Esophagus squamous epithelium (tissue), 5 donors: Measurements from ENCODE around the gene LILRA1. TPM values are rescaled to one million over a fixed set of nuclear protein-coding genes. Genes with fewer than 3 reads are reported as not detected.
"Not testable (repeated sequence)": the region's sequence is repeated elsewhere in the genome, so short reads cannot be mapped to it uniquely, and the experiment has no call there.

Experiments
- DNase-seq: peaks from one replicate; lab custom pipeline; 2025; lab: John Stamatoyannopoulos, UW
- H3K27ac ChIP-seq, 4 donors: fragments of 200-600 bp; sonication (generic); one replicate each; pipeline ENCODE4 v1.5.1; 2016 to 2019; ENCODE audit warnings: mild to moderate bottlenecking in 1 of 4
- H3K27me3 ChIP-seq, 4 donors: fragments of 200-600 bp; sonication (generic); 1 replicate in 3 of 4; 2 replicates in 1 of 4; pipeline versions ENCODE4 v1.5.1 to v1.6.0; 2017 to 2021; ENCODE audit warnings: antibody characterized with exemption in 1 of 4
- H3K36me3 ChIP-seq, 3 donors: fragments of 200-600 bp; sonication (generic); one replicate each; pipeline ENCODE4 v1.5.1; 2016 to 2019
- H3K4me1 ChIP-seq, 3 donors: fragments of 200-600 bp; sonication (generic); one replicate each; pipeline ENCODE4 v1.5.1; 2017 to 2019
- H3K4me3 ChIP-seq, 4 donors: fragments of 200-600 bp; sonication (generic); 1 replicate in 3 of 4; 2 replicates in 1 of 4; pipeline ENCODE4 v1.5.1; 2016 to 2019; ENCODE audit warnings: mild to moderate bottlenecking in 2 of 4, moderate library complexity in 1 of 4
- H3K9me3 ChIP-seq, 3 donors: fragments of 200-600 bp; sonication (generic); one replicate each; pipeline ENCODE4 v1.5.1; 2016 to 2019
- POLR2A ChIP-seq, 4 donors: fragments of 450-650 bp; IDR thresholded peaks; one replicate each; pipeline ENCODE4 v1.6.1; 2017; ENCODE audit warnings: antibody characterized with exemption in 4 of 4, mild to moderate bottlenecking in 4 of 4, moderate library complexity in 3 of 4
- WGBS, 2 donors: methylation state at CpG; one replicate each; pipeline ENCODE4 v1.1.5; 2018; 5-methylcytosine and 5-hydroxymethylcytosine counted together
- intact Hi-C: fragments of 100-400 bp; cut with DNase I; formaldehyde crosslinking; loops from one replicate; pipeline ENCODE4 v1.15.0; 2022
- total RNA-seq, 4 donors: library from RNA; depleted of rRNA; stranded (reverse); fragments of >200 nt; gene quantifications; one replicate each; pipeline ENCODE4 v1.1.0, GENCODE V29; 2016
- TF ChIP-seq, protein P1 (sequence below), 6 experiments: fragments of 450-650 bp in 4 of 6; fragments of 200-600 bp in 2 of 6; sonication (generic) in 2 of 6; IDR thresholded peaks; one replicate each; pipeline ENCODE4 v1.5.1; 2016 to 2019; ENCODE audit warnings: antibody characterized with exemption in 6 of 6, mild to moderate bottlenecking in 4 of 6, moderate library complexity in 4 of 6
- donor health status: DM: yes; HTN: yes; CAD: no.

The LILRA1 gene
- total RNA-seq, 4 donors from 2014 or later = 0.38 to 1.1 (median 0.82) TPM

DNA sequence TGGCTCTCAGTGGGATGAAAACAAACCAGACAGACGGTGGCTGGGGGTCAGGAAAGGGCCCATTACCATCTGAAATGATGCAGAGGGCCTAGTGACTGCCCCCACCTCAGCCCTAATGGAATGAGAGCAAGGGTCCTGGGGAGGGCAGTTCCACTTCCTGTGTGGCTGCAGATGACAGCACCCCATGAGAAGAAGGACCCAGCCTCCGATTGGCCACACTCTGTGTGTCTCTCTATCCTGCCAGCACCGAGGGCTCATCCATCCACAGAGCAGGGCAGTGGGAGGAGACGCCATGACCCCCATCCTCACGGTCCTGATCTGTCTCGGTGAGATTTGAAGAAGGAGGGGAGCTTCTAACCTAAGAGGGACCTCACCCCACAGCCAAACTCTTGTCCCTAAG is 37.4 kb downstream of the LILRA1 start:
- Histone ChIP-seq H3K27me3 (peaks cover 0 to 48% (median 0%) of the 10 kb centered on the region in 4 donors), H3K9me3 (no peaks in the 10 kb centered on the region), H3K4me1 (peaks cover 0 to 9% (median 0%) of the 10 kb centered on the region in 3 donors), H3K27ac (peak overlapping the region in 1 of 4 donors; percentile 0), H3K36me3 (no peaks in the 10 kb centered on the region), H3K4me3 (no peak overlapping the region)
- 9 to 58% methylated on average over 1 to 2 of the region's 6 CpGs for WGBS, 2 donors
- DNase-seq = no peak
- intact Hi-C loops = no loop called here
- TF ChIP-seq, protein P1, sequence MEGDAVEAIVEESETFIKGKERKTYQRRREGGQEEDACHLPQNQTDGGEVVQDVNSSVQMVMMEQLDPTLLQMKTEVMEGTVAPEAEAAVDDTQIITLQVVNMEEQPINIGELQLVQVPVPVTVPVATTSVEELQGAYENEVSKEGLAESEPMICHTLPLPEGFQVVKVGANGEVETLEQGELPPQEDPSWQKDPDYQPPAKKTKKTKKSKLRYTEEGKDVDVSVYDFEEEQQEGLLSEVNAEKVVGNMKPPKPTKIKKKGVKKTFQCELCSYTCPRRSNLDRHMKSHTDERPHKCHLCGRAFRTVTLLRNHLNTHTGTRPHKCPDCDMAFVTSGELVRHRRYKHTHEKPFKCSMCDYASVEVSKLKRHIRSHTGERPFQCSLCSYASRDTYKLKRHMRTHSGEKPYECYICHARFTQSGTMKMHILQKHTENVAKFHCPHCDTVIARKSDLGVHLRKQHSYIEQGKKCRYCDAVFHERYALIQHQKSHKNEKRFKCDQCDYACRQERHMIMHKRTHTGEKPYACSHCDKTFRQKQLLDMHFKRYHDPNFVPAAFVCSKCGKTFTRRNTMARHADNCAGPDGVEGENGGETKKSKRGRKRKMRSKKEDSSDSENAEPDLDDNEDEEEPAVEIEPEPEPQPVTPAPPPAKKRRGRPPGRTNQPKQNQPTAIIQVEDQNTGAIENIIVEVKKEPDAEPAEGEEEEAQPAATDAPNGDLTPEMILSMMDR (IDR thresholded peaks at IDR 0.05) = no peak
- TF ChIP-seq POLR2A (IDR thresholded peaks at IDR 0.05) = no peak

DNA sequence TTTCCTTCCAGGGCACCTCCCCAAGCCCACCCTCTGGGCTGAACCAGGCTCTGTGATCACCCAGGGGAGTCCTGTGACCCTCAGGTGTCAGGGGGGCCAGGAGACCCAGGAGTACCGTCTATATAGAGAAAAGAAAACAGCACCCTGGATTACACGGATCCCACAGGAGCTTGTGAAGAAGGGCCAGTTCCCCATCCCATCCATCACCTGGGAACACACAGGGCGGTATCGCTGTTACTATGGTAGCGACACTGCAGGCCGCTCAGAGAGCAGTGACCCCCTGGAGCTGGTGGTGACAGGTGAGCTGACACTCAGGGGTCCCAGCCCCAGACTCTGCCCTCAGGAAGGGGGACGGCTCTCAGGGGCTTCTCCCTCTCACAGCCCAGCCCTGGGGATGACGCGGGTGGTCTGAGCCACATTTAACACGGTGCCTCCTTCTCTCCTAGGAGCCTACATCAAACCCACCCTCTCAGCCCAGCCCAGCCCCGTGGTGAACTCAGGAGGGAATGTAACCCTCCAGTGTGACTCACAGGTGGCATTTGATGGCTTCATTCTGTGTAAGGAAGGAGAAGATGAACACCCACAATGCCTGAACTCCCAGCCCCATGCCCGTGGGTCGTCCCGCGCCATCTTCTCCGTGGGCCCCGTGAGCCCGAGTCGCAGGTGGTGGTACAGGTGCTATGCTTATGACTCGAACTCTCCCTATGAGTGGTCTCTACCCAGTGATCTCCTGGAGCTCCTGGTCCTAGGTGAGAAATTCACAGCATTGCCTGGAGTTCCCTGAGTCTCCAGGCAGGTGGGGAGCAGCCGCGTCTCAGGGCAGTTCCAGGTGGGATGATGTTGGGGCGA is 38.3 kb downstream of the LILRA1 start:
- H3K27ac ChIP-seq, H3K9me3 ChIP-seq, H3K36me3 ChIP-seq, DNase-seq, H3K4me3 ChIP-seq, H3K4me1 ChIP-seq, intact Hi-C loops: not testable (repeated sequence)
- 78 to 79% methylated on average over 10 to 12 of the region's 23 CpGs for WGBS, 2 donors
- H3K27me3 ChIP-seq = peaks cover 0 to 51% (median 0%) of the 10 kb centered on the region in 4 donors

DNA sequence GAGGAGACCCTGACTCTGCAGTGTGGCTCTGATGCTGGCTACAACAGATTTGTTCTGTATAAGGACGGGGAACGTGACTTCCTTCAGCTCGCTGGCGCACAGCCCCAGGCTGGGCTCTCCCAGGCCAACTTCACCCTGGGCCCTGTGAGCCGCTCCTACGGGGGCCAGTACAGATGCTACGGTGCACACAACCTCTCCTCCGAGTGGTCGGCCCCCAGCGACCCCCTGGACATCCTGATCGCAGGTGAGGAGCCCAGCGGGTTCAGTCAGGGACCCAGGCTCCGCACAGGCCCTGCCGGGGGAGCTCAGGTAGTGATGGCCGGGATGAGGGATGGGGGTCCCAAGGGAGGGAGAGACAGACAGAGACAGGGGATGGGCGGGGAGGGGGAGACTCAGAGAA is 39.1 kb downstream of the LILRA1 start:
- WGBS, 2 donors = 57 to 73% methylated on average over 1 to 8 of the region's 16 CpGs
- H3K27ac ChIP-seq, H3K4me1 ChIP-seq, H3K36me3 ChIP-seq, H3K9me3 ChIP-seq, H3K4me3 ChIP-seq, intact Hi-C loops, DNase-seq: not testable (repeated sequence)
- peaks cover 0 to 51% (median 0%) of the 10 kb centered on the region in 4 donors for H3K27me3 ChIP-seq

DNA sequence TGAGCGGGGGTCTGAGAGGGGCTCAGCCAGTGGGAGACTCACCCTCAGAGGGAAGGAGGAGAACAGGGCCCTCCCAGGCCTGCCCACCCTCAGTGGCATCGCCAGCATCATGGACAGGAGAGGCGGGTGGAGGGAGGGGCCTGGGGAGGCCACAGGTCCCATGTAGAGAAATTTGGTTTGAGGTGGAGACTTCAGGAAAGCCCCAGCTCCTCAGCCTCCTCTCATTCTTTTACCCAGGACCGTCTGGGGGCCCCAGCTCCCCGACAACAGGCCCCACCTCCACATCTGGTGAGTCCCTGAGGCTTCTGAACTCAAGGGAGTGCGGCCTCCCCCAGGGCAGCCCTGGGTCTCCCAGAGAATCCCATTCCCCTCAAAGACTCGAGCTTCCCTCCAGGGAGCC is 40.0 kb downstream of the LILRA1 start:
- Histone ChIP-seq H3K9me3 (no peaks in the 10 kb centered on the region), H3K27me3 (peaks cover 0 to 51% (median 0%) of the 10 kb centered on the region in 4 donors), H3K27ac (no peak overlapping the region), H3K36me3 (no peaks in the 10 kb centered on the region), H3K4me1 (peaks cover 0 to 5% (median 0%) of the 10 kb centered on the region in 3 donors), H3K4me3 (no peak overlapping the region)
- TF ChIP-seq POLR2A (IDR thresholded peaks at IDR 0.05) = no peak
- TF ChIP-seq, protein P1 (IDR thresholded peaks at IDR 0.05) = no peak
- WGBS, 2 donors = 93% methylated on average over 2 of the region's 7 CpGs; no CpG with 5 or more reads in 1 of the 2 donors
- DNase-seq = no peak
- intact Hi-C loops = no loop called here

DNA sequence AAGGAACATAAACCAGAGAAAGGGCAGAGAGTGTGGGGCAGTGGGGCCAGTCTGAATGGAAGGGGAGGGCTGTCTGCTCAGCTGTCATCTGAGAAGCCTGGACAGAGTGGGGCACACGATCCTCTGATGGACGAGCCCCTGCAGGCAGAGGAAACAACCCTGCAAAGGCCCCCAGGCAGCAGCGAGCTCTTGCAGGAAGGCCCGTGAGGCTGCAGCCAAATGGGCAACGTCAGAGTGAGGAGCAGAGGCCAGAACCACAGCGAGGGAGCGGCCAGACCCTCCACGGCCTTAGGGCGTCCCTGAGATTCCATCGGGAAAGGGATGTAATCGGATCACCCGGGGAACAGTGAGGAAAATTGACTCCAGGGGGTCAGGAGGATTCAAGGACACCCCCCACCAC is 42.6 kb downstream of the LILRA1 start:
- DNase-seq, H3K36me3 ChIP-seq, H3K4me3 ChIP-seq, H3K27ac ChIP-seq, H3K9me3 ChIP-seq, intact Hi-C loops, H3K4me1 ChIP-seq: not testable (repeated sequence)
- WGBS, 2 donors = 25 to 32% methylated on average over 5 to 12 of the region's 12 CpGs
- peaks cover 0 to 40% (median 0%) of the 10 kb centered on the region in 4 donors for H3K27me3 ChIP-seq

DNA sequence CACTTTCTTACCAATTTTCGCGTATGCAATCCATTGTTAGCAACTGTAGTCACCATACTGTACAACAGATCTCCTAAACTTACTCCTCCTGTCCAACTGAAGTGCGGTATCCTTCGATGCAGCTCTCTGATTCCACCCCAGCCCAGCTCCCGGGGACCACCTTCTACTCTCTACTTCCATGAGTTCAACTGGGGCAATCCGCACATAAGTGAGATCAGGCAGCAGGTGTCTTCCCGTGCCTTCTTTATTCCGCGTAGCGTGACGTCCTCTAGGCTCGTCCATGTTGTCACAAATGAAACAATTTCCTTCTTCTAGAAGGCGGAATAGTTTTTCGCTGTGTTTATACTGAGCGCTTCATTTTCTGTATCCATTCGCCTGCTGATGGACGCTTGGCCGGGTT is 45.3 kb downstream of the LILRA1 start:
- no peak overlapping the region for H3K27ac ChIP-seq
- TF ChIP-seq, protein P1 (IDR thresholded peaks at IDR 0.05) = no peak
- no peak for TF ChIP-seq POLR2A (IDR thresholded peaks at IDR 0.05)
- DNase-seq = no peak
- no peaks in the 10 kb centered on the region for H3K9me3 ChIP-seq
- H3K27me3 ChIP-seq = peaks cover 0 to 28% (median 0%) of the 10 kb centered on the region in 4 donors
- no peaks in the 10 kb centered on the region for H3K4me1 ChIP-seq
- H3K4me3 ChIP-seq = no peak overlapping the region
- WGBS, 2 donors = 90 to 91% methylated on average over 18 of the region's 18 CpGs
- intact Hi-C loops = no loop called here
- H3K36me3 ChIP-seq = no peaks in the 10 kb centered on the region

DNA sequence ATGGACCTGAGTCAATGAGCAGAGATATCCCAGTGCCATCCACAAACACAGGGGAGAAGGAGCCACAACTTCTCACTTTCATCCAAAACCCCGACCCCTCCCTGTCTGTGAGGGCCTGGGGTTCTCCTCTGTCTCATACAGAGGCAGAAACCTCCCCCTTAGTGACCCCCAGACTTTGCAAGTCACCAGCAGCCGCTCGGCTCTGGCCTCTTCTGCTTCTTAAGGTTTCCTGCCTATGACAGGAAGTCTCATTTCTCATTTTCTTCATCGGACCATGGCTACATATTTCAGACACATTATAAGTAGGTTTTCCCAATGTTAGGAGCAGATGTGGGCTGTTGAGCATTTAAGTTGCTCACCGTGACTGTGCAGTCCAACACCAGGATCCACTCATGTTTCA is 49.5 kb downstream of the LILRA1 start:
- DNase-seq, H3K9me3 ChIP-seq, intact Hi-C loops, H3K4me1 ChIP-seq, H3K36me3 ChIP-seq, H3K4me3 ChIP-seq, H3K27ac ChIP-seq: not testable (repeated sequence)
- WGBS, 2 donors = 62 to 66% methylated on average over 5 of the region's 5 CpGs
- peaks cover 0 to 16% (median 0%) of the 10 kb centered on the region in 4 donors for H3K27me3 ChIP-seq

DNA sequence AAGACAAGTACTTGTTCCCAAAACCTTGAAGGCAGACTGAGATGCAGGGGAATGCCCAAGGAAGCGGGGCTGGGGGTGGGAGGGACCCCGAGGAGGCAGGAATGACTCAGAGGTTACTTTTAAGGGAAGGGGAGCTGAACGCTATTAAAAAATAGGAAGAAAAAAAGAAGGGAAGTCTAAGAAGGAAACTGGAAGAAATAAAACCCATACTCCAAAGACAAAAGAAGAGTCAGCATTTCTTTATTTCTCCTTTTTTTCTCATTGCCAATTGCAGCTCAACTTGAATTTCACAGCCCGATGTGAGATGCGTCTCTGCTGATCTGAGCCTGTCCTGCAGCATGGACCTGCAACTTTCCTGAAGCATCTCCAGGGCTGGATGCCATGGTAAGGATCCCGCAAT is 50.2 kb downstream of the LILRA1 start:
- DNase-seq, intact Hi-C loops, H3K36me3 ChIP-seq, H3K9me3 ChIP-seq, H3K4me3 ChIP-seq, H3K4me1 ChIP-seq: not testable (repeated sequence)
- 62 to 75% methylated on average over 5 to 6 of the region's 6 CpGs for WGBS, 2 donors
- H3K27ac ChIP-seq = peak overlapping the region in 1 of 4 donors; percentile 28
- H3K27me3 ChIP-seq = peaks cover 0 to 16% (median 0%) of the 10 kb centered on the region in 4 donors
